HepG2 (cell line): Measurements from ENCODE around the gene ARL11. TPM values are rescaled to one million over a fixed set of nuclear protein-coding genes. Genes with fewer than 3 reads are reported as not detected.
A peak's percentile ranks its signal among the peaks of the same experiment; 100 is the strongest.

ENCODE experiments used
- ARID5B ChIP-seq: IDR thresholded peaks from 2 replicates; pipeline ENCODE4 v1.4.0; 2020; ENCODE audit warnings: mild to moderate bottlenecking, missing genetic modification reagents
- ATF2 ChIP-seq: sonication (generic); formaldehyde crosslinking; IDR thresholded peaks from 2 replicates; pipeline ENCODE4 v1.4.0; 2020; ENCODE audit warnings: missing genetic modification reagents
- E2F5 ChIP-seq: sonication (generic); formaldehyde crosslinking; conservative IDR thresholded peaks from 2 replicates; pipeline ENCODE4 v1.4.0; 2020; ENCODE audit warnings: missing genetic modification reagents
- FOXO1 ChIP-seq: sonication (generic); formaldehyde crosslinking; IDR thresholded peaks from 2 replicates; pipeline ENCODE4 v1.4.0; 2020; ENCODE audit warnings: missing genetic modification reagents
- GFI1 ChIP-seq: sonication (generic); formaldehyde crosslinking; IDR thresholded peaks from 2 replicates; pipeline ENCODE4 v1.5.0; 2020; ENCODE audit warnings: missing genetic modification reagents, mild to moderate bottlenecking, borderline replicate concordance
- HES4 ChIP-seq: sonication (generic); formaldehyde crosslinking; IDR thresholded peaks from 2 replicates; pipeline ENCODE4 v1.9.0; 2021; ENCODE audit warnings: mild to moderate bottlenecking, missing genetic modification reagents, borderline replicate concordance
- HMGA1 ChIP-seq: sonication (generic); formaldehyde crosslinking; conservative IDR thresholded peaks from 2 replicates; pipeline ENCODE4 v1.4.0; 2020; ENCODE audit warnings: missing genetic modification reagents
- IRF9 ChIP-seq: sonication (generic); formaldehyde crosslinking; IDR thresholded peaks from 2 replicates; pipeline ENCODE4 v1.8.0; 2022; ENCODE audit warnings: missing genetic modification reagents, mild to moderate bottlenecking, borderline replicate concordance
- JUN ChIP-seq: sonication (generic); formaldehyde crosslinking; IDR thresholded peaks from 2 replicates; pipeline ENCODE4 v1.4.0; 2020; ENCODE audit warnings: mild to moderate bottlenecking, missing genetic modification reagents
- MEIS1 ChIP-seq: sonication (generic); formaldehyde crosslinking; IDR thresholded peaks from 2 replicates; pipeline ENCODE4 v1.9.0; 2021; ENCODE audit warnings: mild to moderate bottlenecking, missing genetic modification reagents, moderate library complexity, borderline replicate concordance
- SOX13 ChIP-seq, 3 experiments: fragments of 450-650 bp in 1 of 3; sonication (generic) in 1 of 3; formaldehyde crosslinking in 1 of 3; IDR thresholded peaks in 2 of 3; conservative IDR thresholded peaks in 1 of 3; 2 replicates each; pipeline versions ENCODE4 v1.5.0 to v1.6.1; 2016 to 2020; ENCODE audit warnings: antibody characterized with exemption in 1 of 3, mild to moderate bottlenecking in 1 of 3, missing compliant biosample characterization in 1 of 3, missing genetic modification reagents in 1 of 3, moderate library complexity in 1 of 3
- SOX6 ChIP-seq, 2 experiments: fragments of 450-650 bp in 1 of 2; sonication (generic) in 1 of 2; formaldehyde crosslinking in 1 of 2; IDR thresholded peaks; 2 replicates each; pipeline versions ENCODE4 v1.4.0 to v1.6.1; 2017 to 2020; ENCODE audit warnings: antibody characterized with exemption in 1 of 2, mild to moderate bottlenecking in 1 of 2, missing genetic modification reagents in 1 of 2
- ZFP1 ChIP-seq: IDR thresholded peaks from 2 replicates; pipeline ENCODE4 v1.6.1; 2016
- ZFY ChIP-seq: sonication (generic); formaldehyde crosslinking; IDR thresholded peaks from 2 replicates; pipeline ENCODE4 v1.4.0; 2020; ENCODE audit warnings: missing genetic modification reagents
- ZNF101 ChIP-seq: sonication (generic); formaldehyde crosslinking; IDR thresholded peaks from 2 replicates; pipeline ENCODE4 v1.4.0; 2020; ENCODE audit warnings: mild to moderate bottlenecking, low read depth, missing genetic modification reagents, borderline replicate concordance
- ZNF274 ChIP-seq: sonication (generic); formaldehyde crosslinking; IDR thresholded peaks from 2 replicates; pipeline ENCODE4 v1.5.1; 2020; ENCODE audit warnings: mild to moderate bottlenecking, missing genetic modification reagents
- ZNF34 ChIP-seq: sonication (generic); formaldehyde crosslinking; IDR thresholded peaks from 2 replicates; pipeline ENCODE4 v1.4.0; 2020; ENCODE audit warnings: mild to moderate bottlenecking, missing genetic modification reagents, borderline replicate concordance
- ZNF558 ChIP-seq: sonication (generic); formaldehyde crosslinking; IDR thresholded peaks from 2 replicates; pipeline ENCODE4 v1.9.0; 2022; ENCODE audit warnings: mild to moderate bottlenecking, missing genetic modification reagents, borderline replicate concordance
- ZNF883 ChIP-seq: sonication (generic); formaldehyde crosslinking; IDR thresholded peaks from 2 replicates; pipeline ENCODE4 v1.5.1; 2020; ENCODE audit warnings: mild to moderate bottlenecking, missing genetic modification reagents; ENCODE audit errors: not compliant biosample characterization
- ZSCAN12 ChIP-seq: sonication (generic); formaldehyde crosslinking; IDR thresholded peaks from 2 replicates; pipeline ENCODE4 v1.9.0; 2021; ENCODE audit warnings: mild to moderate bottlenecking, missing genetic modification reagents
- polyA plus RNA-seq, 8 experiments: library from polyadenylated mRNA; depleted of rRNA in 3 of 8; stranded (reverse) in 7 of 8; unstranded in 1 of 8; fragments of >200 nt; fragmentation: Illumina TruSeq in 4 of 8; extraction: Trizol in 4 of 8; gene quantifications; 2 replicates each; pipeline versions ENCODE4 v1.2.1 to v1.2.3, GENCODE V29; 2011 to 2016; ENCODE audit warnings: low read depth in 4 of 8, missing spikeins in 1 of 8, mixed read lengths in 1 of 8; ENCODE audit not compliant: insufficient read depth in 1 of 8
- total RNA-seq, 5 experiments: library from RNA; depleted of rRNA; stranded (reverse); fragments of >200 nt; fragmentation: Illumina TruSeq; extraction: Trizol; gene quantifications; 2 replicates each; pipeline ENCODE4 v1.2.3, GENCODE V29; 2016; ENCODE audit warnings: low read depth in 1 of 5

ARL11 gene
- total and polyA plus RNA-seq, 2 of the 13 experiments (the other 11 are each of a cell fraction or from before 2014, with no cell fraction given) = 0.04 to 0.22 TPM

GRCh38 chr13:49585220-49586157 is 42.8 kb upstream of the ARL11 start, which contains the start of gene RCBTB1 (continued):
- TF ChIP-seq IRF9 (CRISPR knock-in tag) = peak; percentile 36; the same call in 1 of the 2 replicates
- no peak for TF ChIP-seq ZNF558 (CRISPR knock-in tag)
- no peak for TF ChIP-seq MEIS1 (CRISPR knock-in tag)
- TF ChIP-seq ZNF101 = no peak; the same call in 1 of the 2 replicates
- no peak for TF ChIP-seq JUN
- TF ChIP-seq ZFY = peak; percentile 88
- TF ChIP-seq HES4 (CRISPR knock-in tag) = peak; percentile 82; the same call in 1 of the 2 replicates
- TF ChIP-seq ZSCAN12 (CRISPR knock-in tag) = 0 out of 2 replicates have a peak, but pooled peaks have one; percentile 40
- peak; percentile 50; the same call in 1 of the 2 replicates for TF ChIP-seq E2F5 (CRISPR knock-in tag)
- TF ChIP-seq SOX13 (IDR thresholded peaks at IDR 0.05) = no peak
- peak in 1 of 2 experiments; percentile 42; a peak in 1 of 4 replicates for TF ChIP-seq SOX13 (CRISPR knock-in tag; conservative IDR thresholded peaks at IDR 0.05 in 1 of 2, IDR thresholded peaks at IDR 0.05 in 1 of 2)
- TF ChIP-seq ZNF883 (CRISPR knock-in tag) = peak; percentile 43
- TF ChIP-seq GFI1 = peak; percentile 21; the same call in 1 of the 2 replicates
- TF ChIP-seq SOX6 (IDR thresholded peaks at IDR 0.05) = no peak
- peak; percentile 48; the same call in 1 of the 2 replicates for TF ChIP-seq SOX6 (CRISPR knock-in tag; IDR thresholded peaks at IDR 0.05)
- peak; percentile 28 for TF ChIP-seq ARID5B (CRISPR knock-in tag)
- peak; percentile 76 for TF ChIP-seq ZNF274
- TF ChIP-seq HMGA1 = no peak
- no peak for TF ChIP-seq ZFP1 (CRISPR knock-in tag)
- peak; percentile 41; the same call in 1 of the 2 replicates for TF ChIP-seq ZNF34 (CRISPR knock-in tag)
- peak; percentile 42; the same call in 1 of the 2 replicates for TF ChIP-seq FOXO1 (CRISPR knock-in tag)
- 0 out of 2 replicates have a peak, but pooled peaks have one; percentile 41 for TF ChIP-seq ATF2 (CRISPR knock-in tag)
